Epidermal melanocyte (primary cell): ENCODE data around the gene ING3.
"Not testable (repeated sequence)": the region's sequence is repeated elsewhere in the genome, so short reads cannot be mapped to it uniquely, and the experiment has no call there.

Source experiments
- DNase-seq: peaks from one replicate; pipeline ENCODE4 v3.0.0; 2011; ENCODE audit warnings: low spot score; ENCODE audit not compliant: insufficient read length

ING3 gene

GRCh38 chr7:121002048-121002756 is 51.6 kb downstream of the ING3 start:
- DNase-seq = no peak

GRCh38 chr7:121002757-121003200 is 52.2 kb downstream of the ING3 start:
- no peak for DNase-seq

- no peak for DNase-seq
These were observed 53.6 kb downstream of the ING3 start for GRCh38 chr7:121003986-121004685.

GRCh38 chr7:121005058-121005457 is 54.5 kb downstream of the ING3 start:
- not testable (repeated sequence) for DNase-seq

GRCh38 chr7:121005996-121006584 is 55.5 kb downstream of the ING3 start:
- no peak for DNase-seq

GRCh38 chr7:121006711-121007315 is 56.2 kb downstream of the ING3 start:
- DNase-seq = no peak

GRCh38 chr7:121008816-121009215 is 58.2 kb downstream of the ING3 start:
- no peak for DNase-seq

- no peak for DNase-seq
These were observed 60.8 kb downstream of the ING3 start for GRCh38 chr7:121011401-121011800.

- no peak for DNase-seq
These were observed 61.7 kb downstream of the ING3 start for GRCh38 chr7:121012170-121012874.

GRCh38 chr7:121012919-121013318 is 62.3 kb downstream of the ING3 start:
- no peak for DNase-seq

GRCh38 chr7:121015560-121015959 is 65.0 kb downstream of the ING3 start:
- no peak for DNase-seq

GRCh38 chr7:121016966-121017365 is 66.4 kb downstream of the ING3 start:
- no peak for DNase-seq

GRCh38 chr7:121017586-121017985 is 67.0 kb downstream of the ING3 start:
- no peak for DNase-seq

- no peak for DNase-seq
These were observed 68.4 kb downstream of the ING3 start for GRCh38 chr7:121019018-121019417.

- no peak for DNase-seq
These were observed 69.8 kb downstream of the ING3 start for GRCh38 chr7:121020249-121020988.

GRCh38 chr7:121020989-121021969 is 70.7 kb downstream of the ING3 start:
- DNase-seq = no peak

GRCh38 chr7:121023194-121023593 is 72.6 kb downstream of the ING3 start:
- no peak for DNase-seq

- no peak for DNase-seq
These were observed 73.3 kb downstream of the ING3 start for GRCh38 chr7:121023683-121024511.

- no peak for DNase-seq
These were observed 74.0 kb downstream of the ING3 start for GRCh38 chr7:121024611-121025010.
